GM21786 (cell line): ENCODE measurements around the gene IER5L.
"Not testable (repeated sequence)": the region's sequence is repeated elsewhere in the genome, so short reads cannot be mapped to it uniquely, and the experiment has no call there.

Experiments
- ATAC-seq: cut with Tn5 transposase; IDR thresholded peaks from one replicate; pipeline ENCODE4 v1.9.1; 2021; ENCODE audit not compliant: unreplicated experiment

The IER5L gene

GRCh38 chr9:129163198-129163670, 14.8 kb downstream of the IER5L start:
- ATAC-seq = not testable (repeated sequence)

GRCh38 chr9:129162497-129163197, 15.4 kb downstream of the IER5L start:
- no peak for ATAC-seq

- no peak for ATAC-seq
These were observed 16.6 kb downstream of the IER5L start for GRCh38 chr9:129161534-129161837.

- no peak for ATAC-seq
These were observed 17.1 kb downstream of the IER5L start for GRCh38 chr9:129160712-129161533.

- no peak for ATAC-seq
These were observed 21.9 kb downstream of the IER5L start for GRCh38 chr9:129156163-129156562.

GRCh38 chr9:129154866-129155477, 23.1 kb downstream of the IER5L start:
- ATAC-seq = no peak

- no peak for ATAC-seq
These were observed 26.6 kb downstream of the IER5L start for GRCh38 chr9:129151469-129151868.

- no peak for ATAC-seq
These were observed 27.3 kb downstream of the IER5L start for GRCh38 chr9:129150672-129151211.

- ATAC-seq = no peak
These were observed 27.9 kb downstream of the IER5L start for GRCh38 chr9:129150122-129150521.

- no peak for ATAC-seq
These were observed 28.6 kb downstream of the IER5L start for GRCh38 chr9:129149442-129149841.

- no peak for ATAC-seq
These were observed 29.4 kb downstream of the IER5L start for GRCh38 chr9:129148463-129149204.

- no peak for ATAC-seq
These were observed 31.6 kb downstream of the IER5L start for GRCh38 chr9:129146441-129146941.

- no peak for ATAC-seq
These were observed 32.2 kb downstream of the IER5L start for GRCh38 chr9:129145841-129146292.

- ATAC-seq = no peak
These were observed 32.7 kb downstream of the IER5L start for GRCh38 chr9:129145316-129145715.

GRCh38 chr9:129143031-129143927, 34.8 kb downstream of the IER5L start:
- ATAC-seq = no peak

GRCh38 chr9:129142138-129142935, 35.7 kb downstream of the IER5L start:
- no peak for ATAC-seq

- no peak for ATAC-seq
These were observed 36.7 kb downstream of the IER5L start for GRCh38 chr9:129141066-129142041.
